ENCODE results near the gene ROS1.

The ROS1 gene

DNA sequence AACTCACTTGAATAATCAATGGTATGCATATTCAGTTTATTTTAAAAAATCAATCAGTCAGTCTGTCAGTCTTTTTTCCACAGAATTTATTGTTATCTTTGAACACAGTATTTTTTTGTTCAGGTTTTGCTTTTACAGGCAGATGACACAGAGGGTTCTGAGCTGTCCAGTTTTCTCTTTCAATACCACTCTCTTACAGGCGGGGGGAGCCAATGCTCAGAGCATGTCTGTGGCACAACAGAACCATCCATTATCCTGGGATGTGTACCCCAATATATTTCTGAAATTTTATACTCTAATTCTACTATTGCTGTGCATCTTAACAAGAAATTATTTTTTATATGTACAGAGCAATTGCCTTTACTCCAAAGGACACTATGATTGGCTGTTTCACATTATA, 21.2 kb downstream of the ROS1 start:
- H3K4me3 ChIP-seq (ENCODE audit: low read length in 2 of 2) = no peak overlapping the region
- H3K9ac ChIP-seq (ENCODE audit: low read depth in 1 of 2, low read length in 2 of 2) = no peak overlapping the region
- H3K27me3 ChIP-seq (ENCODE audit: control insufficient read depth in 2 of 2, insufficient read depth in 2 of 2, low read length in 2 of 2) = no peaks in the 10 kb centered on the region
- H3K9me3 ChIP-seq (ENCODE audit: control insufficient read depth in 2 of 2, low read length in 2 of 2) = no peaks in the 10 kb centered on the region
- no peak overlapping the region for H3K27ac ChIP-seq (ENCODE audit: low read depth in 2 of 2, low read length in 2 of 2)
- no peaks in the 10 kb centered on the region for H3K36me3 ChIP-seq (ENCODE audit: control insufficient read depth in 2 of 2, insufficient read depth in 2 of 2, low read length in 2 of 2)
- H3K4me1 ChIP-seq (ENCODE audit: control insufficient read depth in 2 of 2, insufficient read depth in 2 of 2, low read length in 2 of 2) = no peaks in the 10 kb centered on the region

DNA sequence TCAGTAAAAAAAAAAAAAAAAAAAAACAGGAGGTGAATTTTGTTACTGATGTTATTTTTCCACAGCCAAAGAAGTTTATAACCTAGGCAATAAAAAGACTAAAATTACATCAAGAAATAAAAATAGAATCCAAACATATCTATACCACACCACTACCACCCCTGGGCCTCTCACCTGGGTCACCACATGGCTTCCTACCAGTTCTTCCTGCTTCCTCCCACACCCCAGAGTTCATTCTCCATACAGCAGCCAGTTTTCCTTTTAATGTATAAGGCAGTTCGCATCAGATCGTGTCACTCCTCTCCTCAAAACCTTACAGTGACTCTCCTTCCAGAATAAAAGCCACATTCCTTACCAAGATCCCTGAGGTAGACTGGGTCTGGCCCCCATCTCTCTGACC, 23.9 kb downstream of the ROS1 start:
- H3K27me3 ChIP-seq (ENCODE audit: control insufficient read depth in 2 of 2, insufficient read depth in 2 of 2, low read length in 2 of 2) = no peaks in the 10 kb centered on the region
- no peak overlapping the region for H3K4me3 ChIP-seq (ENCODE audit: low read length in 2 of 2)
- no peak overlapping the region for H3K9ac ChIP-seq (ENCODE audit: low read depth in 1 of 2, low read length in 2 of 2)
- no peak overlapping the region for H3K27ac ChIP-seq (ENCODE audit: low read depth in 2 of 2, low read length in 2 of 2)
- no peaks in the 10 kb centered on the region for H3K4me1 ChIP-seq (ENCODE audit: control insufficient read depth in 2 of 2, insufficient read depth in 2 of 2, low read length in 2 of 2)
- H3K9me3 ChIP-seq (ENCODE audit: control insufficient read depth in 2 of 2, low read length in 2 of 2) = no peaks in the 10 kb centered on the region
- H3K36me3 ChIP-seq (ENCODE audit: control insufficient read depth in 2 of 2, insufficient read depth in 2 of 2, low read length in 2 of 2) = no peaks in the 10 kb centered on the region

DNA sequence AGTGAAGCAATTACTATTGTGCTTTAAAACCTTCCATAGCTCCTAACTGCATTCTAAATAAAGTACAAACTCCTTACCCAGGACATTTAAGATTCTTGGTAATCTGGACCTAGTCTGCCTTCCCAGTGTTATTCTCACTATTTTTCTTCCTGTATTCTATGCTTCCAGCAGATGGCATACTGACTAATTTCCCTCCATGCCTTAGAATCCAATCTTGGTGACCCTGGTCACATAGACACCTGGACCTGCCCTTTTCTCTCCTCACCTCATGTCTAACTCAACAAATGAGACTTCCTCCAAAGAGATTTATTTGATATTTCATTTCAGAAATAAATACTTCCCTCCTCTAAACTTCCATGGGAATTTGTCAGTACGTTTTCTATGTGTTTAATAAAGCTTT, 25.8 kb downstream of the ROS1 start:
- Histone ChIP-seq H3K27ac (ENCODE audit: low read depth in 2 of 2, low read length in 2 of 2) (no peak overlapping the region), H3K36me3 (ENCODE audit: control insufficient read depth in 2 of 2, insufficient read depth in 2 of 2, low read length in 2 of 2) (no peaks in the 10 kb centered on the region), H3K9me3 (ENCODE audit: control insufficient read depth in 2 of 2, low read length in 2 of 2) (no peaks in the 10 kb centered on the region), H3K9ac (ENCODE audit: low read depth in 1 of 2, low read length in 2 of 2) (no peak overlapping the region), H3K4me3 (ENCODE audit: low read length in 2 of 2) (no peak overlapping the region), H3K27me3 (ENCODE audit: control insufficient read depth in 2 of 2, insufficient read depth in 2 of 2, low read length in 2 of 2) (no peaks in the 10 kb centered on the region), H3K4me1 (ENCODE audit: control insufficient read depth in 2 of 2, insufficient read depth in 2 of 2, low read length in 2 of 2) (no peaks in the 10 kb centered on the region)

DNA sequence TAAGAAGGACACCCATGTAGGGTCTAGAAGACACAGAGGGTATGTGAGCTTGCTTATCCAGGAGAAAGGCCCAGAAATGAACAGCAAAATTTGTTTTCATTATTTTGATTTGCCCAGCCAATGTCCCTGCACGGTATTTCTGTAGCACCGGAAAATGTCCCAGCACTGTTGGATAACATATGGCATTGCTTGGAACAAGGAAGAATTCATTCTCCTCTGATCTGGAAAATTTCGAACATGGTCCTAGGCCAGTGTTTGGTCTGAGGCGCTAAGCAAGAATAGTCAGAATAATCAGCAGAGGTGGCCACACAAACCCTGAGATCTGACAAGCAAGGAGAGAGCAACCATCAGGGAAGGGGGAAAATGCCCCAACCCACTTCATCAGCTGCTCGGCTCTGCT, 26.6 kb downstream of the ROS1 start:
- H3K4me3 ChIP-seq (ENCODE audit: low read length in 2 of 2) = no peak overlapping the region
- H3K9me3 ChIP-seq (ENCODE audit: control insufficient read depth in 2 of 2, low read length in 2 of 2) = no peaks in the 10 kb centered on the region
- no peak overlapping the region for H3K27ac ChIP-seq (ENCODE audit: low read depth in 2 of 2, low read length in 2 of 2)
- H3K4me1 ChIP-seq (ENCODE audit: control insufficient read depth in 2 of 2, insufficient read depth in 2 of 2, low read length in 2 of 2) = no peaks in the 10 kb centered on the region
- H3K9ac ChIP-seq (ENCODE audit: low read depth in 1 of 2, low read length in 2 of 2) = no peak overlapping the region
- no peaks in the 10 kb centered on the region for H3K36me3 ChIP-seq (ENCODE audit: control insufficient read depth in 2 of 2, insufficient read depth in 2 of 2, low read length in 2 of 2)
- H3K27me3 ChIP-seq (ENCODE audit: control insufficient read depth in 2 of 2, insufficient read depth in 2 of 2, low read length in 2 of 2) = no peaks in the 10 kb centered on the region

DNA sequence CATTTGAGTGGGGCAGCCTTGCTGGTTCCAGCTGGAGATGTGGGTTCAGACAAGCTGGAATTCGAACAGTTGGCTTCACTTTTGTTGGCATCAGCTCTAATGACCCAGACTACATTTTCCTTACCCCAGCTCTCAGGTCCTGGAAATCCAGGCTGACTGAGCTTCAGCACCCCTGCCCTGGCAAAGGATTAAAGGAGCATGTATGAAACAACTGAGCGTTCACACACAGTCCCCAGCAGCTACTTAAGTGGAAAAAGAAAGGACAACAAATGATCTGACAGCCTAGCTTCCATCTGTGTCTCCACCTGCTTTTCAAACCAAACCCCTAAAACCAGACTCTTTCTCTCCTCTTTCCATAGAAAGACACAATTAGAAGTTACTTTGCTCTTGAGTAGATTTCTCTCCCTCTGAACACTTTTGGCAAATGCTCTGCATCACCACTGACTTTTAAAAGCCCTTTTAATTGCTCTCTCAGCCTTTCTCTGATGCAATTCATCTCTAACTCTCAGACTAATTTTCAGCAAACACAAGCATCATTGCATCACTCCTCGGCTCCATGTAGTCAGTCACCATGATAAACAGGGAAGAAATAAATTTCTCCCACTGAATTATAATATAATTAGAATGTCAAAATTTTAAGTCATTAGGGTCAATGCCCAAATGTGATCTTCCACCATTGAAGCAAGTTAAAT, 28.1 kb downstream of the ROS1 start:
- Histone ChIP-seq H3K27ac (ENCODE audit: low read depth in 2 of 2, low read length in 2 of 2) (no peak overlapping the region), H3K9ac (ENCODE audit: low read depth in 1 of 2, low read length in 2 of 2) (no peak overlapping the region), H3K36me3 (ENCODE audit: control insufficient read depth in 2 of 2, insufficient read depth in 2 of 2, low read length in 2 of 2) (no peaks in the 10 kb centered on the region), H3K27me3 (ENCODE audit: control insufficient read depth in 2 of 2, insufficient read depth in 2 of 2, low read length in 2 of 2) (no peaks in the 10 kb centered on the region), H3K9me3 (ENCODE audit: control insufficient read depth in 2 of 2, low read length in 2 of 2) (no peaks in the 10 kb centered on the region), H3K4me1 (ENCODE audit: control insufficient read depth in 2 of 2, insufficient read depth in 2 of 2, low read length in 2 of 2) (no peaks in the 10 kb centered on the region), H3K4me3 (ENCODE audit: low read length in 2 of 2) (no peak overlapping the region)

DNA sequence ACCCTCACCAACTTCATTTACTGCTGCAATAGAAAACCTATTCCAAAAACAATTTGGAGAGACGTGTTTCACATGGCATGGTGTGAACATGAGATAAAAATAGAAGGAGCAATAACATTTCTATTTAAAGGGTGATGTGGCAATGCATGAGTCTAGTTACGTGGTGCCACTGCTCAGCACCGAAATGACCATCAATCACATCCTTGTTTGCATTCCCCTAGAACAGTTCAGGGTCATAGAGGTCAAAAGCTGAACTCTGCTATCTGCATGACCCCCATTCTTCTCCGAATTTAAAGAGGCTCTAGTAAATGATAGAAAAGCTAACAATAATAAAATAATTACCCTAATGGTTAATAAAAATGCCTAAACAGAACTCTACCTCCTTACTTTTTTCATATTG, 29.5 kb downstream of the ROS1 start:
- H3K4me3 ChIP-seq (ENCODE audit: low read length in 2 of 2) = no peak overlapping the region
- no peaks in the 10 kb centered on the region for H3K9me3 ChIP-seq (ENCODE audit: control insufficient read depth in 2 of 2, low read length in 2 of 2)
- H3K4me1 ChIP-seq (ENCODE audit: control insufficient read depth in 2 of 2, insufficient read depth in 2 of 2, low read length in 2 of 2) = no peaks in the 10 kb centered on the region
- no peak overlapping the region for H3K27ac ChIP-seq (ENCODE audit: low read depth in 2 of 2, low read length in 2 of 2)
- H3K9ac ChIP-seq (ENCODE audit: low read depth in 1 of 2, low read length in 2 of 2) = no peak overlapping the region
- H3K36me3 ChIP-seq (ENCODE audit: control insufficient read depth in 2 of 2, insufficient read depth in 2 of 2, low read length in 2 of 2) = no peaks in the 10 kb centered on the region
- no peaks in the 10 kb centered on the region for H3K27me3 ChIP-seq (ENCODE audit: control insufficient read depth in 2 of 2, insufficient read depth in 2 of 2, low read length in 2 of 2)

DNA sequence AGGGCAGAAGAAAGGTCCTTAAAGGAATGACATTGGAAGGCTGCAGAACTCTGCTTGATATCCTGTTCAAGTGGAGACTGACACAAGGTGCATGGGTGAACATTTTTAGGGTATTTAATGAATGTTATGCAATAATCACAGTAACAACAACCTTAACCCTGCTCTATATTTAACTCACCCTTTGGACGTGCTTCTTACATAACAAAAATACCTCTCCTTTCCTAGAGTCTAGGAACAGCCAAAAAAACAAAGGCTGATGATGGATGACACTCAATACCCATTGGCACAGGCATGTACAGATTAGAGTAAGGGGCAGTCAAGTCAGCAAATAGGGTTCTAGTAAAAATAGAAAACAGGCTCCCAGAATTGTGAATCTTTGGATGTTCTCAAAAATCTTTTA, 30.6 kb downstream of the ROS1 start:
- H3K27ac ChIP-seq (ENCODE audit: low read depth in 2 of 2, low read length in 2 of 2) = no peak overlapping the region
- no peak overlapping the region for H3K4me3 ChIP-seq (ENCODE audit: low read length in 2 of 2)
- H3K9me3 ChIP-seq (ENCODE audit: control insufficient read depth in 2 of 2, low read length in 2 of 2) = no peaks in the 10 kb centered on the region
- no peak overlapping the region for H3K9ac ChIP-seq (ENCODE audit: low read depth in 1 of 2, low read length in 2 of 2)
- no peaks in the 10 kb centered on the region for H3K4me1 ChIP-seq (ENCODE audit: control insufficient read depth in 2 of 2, insufficient read depth in 2 of 2, low read length in 2 of 2)
- H3K27me3 ChIP-seq (ENCODE audit: control insufficient read depth in 2 of 2, insufficient read depth in 2 of 2, low read length in 2 of 2) = no peaks in the 10 kb centered on the region
- H3K36me3 ChIP-seq (ENCODE audit: control insufficient read depth in 2 of 2, insufficient read depth in 2 of 2, low read length in 2 of 2) = no peaks in the 10 kb centered on the region

DNA sequence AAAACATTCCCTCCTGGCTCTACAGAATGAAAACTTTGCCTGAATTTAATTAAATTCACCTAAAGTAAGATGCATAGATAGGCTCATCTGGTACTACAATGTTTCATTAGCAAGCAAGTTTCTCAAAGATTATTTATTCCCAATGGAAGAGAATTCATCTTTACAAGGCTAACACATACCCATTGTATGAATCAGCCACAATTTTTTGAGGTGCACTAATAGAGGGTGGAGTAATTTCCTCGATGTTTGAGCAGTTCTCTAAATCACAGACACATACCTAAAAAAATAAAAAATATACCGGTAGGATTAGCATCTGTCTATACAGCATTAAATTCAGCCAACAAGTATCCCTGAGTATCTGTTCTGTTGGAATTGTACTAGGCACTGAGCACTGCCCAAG, 32.7 kb downstream of the ROS1 start:
- Histone ChIP-seq H3K27ac (ENCODE audit: low read depth in 2 of 2, low read length in 2 of 2) (no peak overlapping the region), H3K27me3 (ENCODE audit: control insufficient read depth in 2 of 2, insufficient read depth in 2 of 2, low read length in 2 of 2) (no peaks in the 10 kb centered on the region), H3K9me3 (ENCODE audit: control insufficient read depth in 2 of 2, low read length in 2 of 2) (no peaks in the 10 kb centered on the region), H3K4me3 (ENCODE audit: low read length in 2 of 2) (no peak overlapping the region), H3K36me3 (ENCODE audit: control insufficient read depth in 2 of 2, insufficient read depth in 2 of 2, low read length in 2 of 2) (no peaks in the 10 kb centered on the region), H3K9ac (ENCODE audit: low read depth in 1 of 2, low read length in 2 of 2) (no peak overlapping the region), H3K4me1 (ENCODE audit: control insufficient read depth in 2 of 2, insufficient read depth in 2 of 2, low read length in 2 of 2) (peaks cover 0 to 4% of the 10 kb centered on the region in 2 donors)

DNA sequence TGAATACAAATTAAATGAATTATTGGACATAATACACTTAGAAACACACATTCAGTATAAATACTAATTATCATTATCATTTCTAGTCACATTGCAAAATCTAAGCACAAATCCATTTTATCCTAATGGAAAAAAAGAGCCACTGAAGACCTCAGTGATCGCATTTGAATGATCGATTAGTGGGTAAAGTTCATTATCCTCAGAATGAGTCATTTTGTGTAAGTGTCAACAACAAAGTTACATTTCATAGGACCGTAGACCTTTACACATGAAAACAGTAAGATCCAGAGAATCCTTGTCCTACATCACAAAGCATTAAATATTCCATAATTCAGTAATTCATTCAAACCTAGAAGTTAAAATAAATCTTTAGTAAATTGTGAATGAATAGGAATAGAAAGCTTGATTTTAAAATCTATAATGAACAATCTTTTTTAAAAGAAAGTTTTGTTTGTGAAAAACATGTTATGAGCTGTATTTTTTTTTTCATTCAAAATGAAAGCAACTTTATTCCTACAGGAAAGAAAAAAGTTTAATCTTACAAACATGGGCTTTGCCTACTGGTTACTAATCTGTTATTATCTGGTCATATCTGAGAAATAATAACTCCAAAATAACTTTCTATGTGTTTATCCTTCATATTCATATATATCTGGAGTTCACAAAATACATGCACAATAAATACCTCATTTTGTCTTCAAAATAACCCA, 33.7 kb downstream of the ROS1 start:
- Histone ChIP-seq H3K9me3 (ENCODE audit: control insufficient read depth in 2 of 2, low read length in 2 of 2) (no peaks in the 10 kb centered on the region), H3K27me3 (ENCODE audit: control insufficient read depth in 2 of 2, insufficient read depth in 2 of 2, low read length in 2 of 2) (no peaks in the 10 kb centered on the region), H3K27ac (ENCODE audit: low read depth in 2 of 2, low read length in 2 of 2) (no peak overlapping the region), H3K9ac (ENCODE audit: low read depth in 1 of 2, low read length in 2 of 2) (no peak overlapping the region), H3K4me1 (ENCODE audit: control insufficient read depth in 2 of 2, insufficient read depth in 2 of 2, low read length in 2 of 2) (peaks cover 0 to 4% of the 10 kb centered on the region in 2 donors), H3K4me3 (ENCODE audit: low read length in 2 of 2) (no peak overlapping the region), H3K36me3 (ENCODE audit: control insufficient read depth in 2 of 2, insufficient read depth in 2 of 2, low read length in 2 of 2) (no peaks in the 10 kb centered on the region)

DNA sequence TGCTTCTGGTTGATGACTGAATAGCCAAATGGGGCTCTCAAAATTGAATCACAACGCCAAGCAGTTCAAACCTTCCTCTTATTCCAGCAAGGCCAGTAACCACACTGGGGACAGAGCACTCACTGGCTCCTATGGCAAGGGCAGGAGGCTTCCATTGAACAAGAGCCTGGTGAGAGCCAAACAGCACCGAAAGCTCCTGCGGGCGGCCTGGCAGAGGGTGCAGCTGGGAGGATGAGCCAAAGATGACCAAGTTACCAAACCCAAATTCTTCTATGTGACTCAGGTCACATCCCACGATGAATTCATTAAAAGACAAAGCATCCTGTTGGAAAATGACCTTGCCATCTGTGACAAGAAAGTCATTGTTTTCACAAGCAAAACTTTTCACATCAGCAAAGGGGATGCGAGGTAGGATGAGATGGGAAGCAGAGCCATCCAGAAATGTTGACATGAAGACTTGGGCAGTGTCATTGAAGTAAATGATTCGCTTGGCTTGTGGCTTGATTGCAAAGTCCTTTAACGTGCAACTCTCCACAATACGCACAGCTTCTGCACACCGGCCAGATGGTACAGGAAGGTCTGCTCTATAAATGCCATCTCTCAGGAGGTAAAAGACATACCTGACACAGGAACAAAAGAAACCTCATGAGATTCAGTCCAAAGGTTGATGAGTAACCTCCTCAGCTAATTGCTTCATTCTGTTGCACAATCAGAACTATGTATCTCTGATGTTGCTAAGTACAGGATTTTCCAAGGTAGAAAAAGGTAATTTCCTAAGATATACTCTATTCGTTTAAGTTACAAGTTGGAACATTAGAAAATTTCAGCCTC, 36.3 kb downstream of the ROS1 start:
- H3K27me3 ChIP-seq (ENCODE audit: control insufficient read depth in 2 of 2, insufficient read depth in 2 of 2, low read length in 2 of 2) = no peaks in the 10 kb centered on the region
- H3K4me1 ChIP-seq (ENCODE audit: control insufficient read depth in 2 of 2, insufficient read depth in 2 of 2, low read length in 2 of 2) = peaks cover 0 to 4% of the 10 kb centered on the region in 2 donors
- no peak overlapping the region for H3K9ac ChIP-seq (ENCODE audit: low read depth in 1 of 2, low read length in 2 of 2)
- H3K4me3 ChIP-seq (ENCODE audit: low read length in 2 of 2) = no peak overlapping the region
- no peaks in the 10 kb centered on the region for H3K9me3 ChIP-seq (ENCODE audit: control insufficient read depth in 2 of 2, low read length in 2 of 2)
- H3K36me3 ChIP-seq (ENCODE audit: control insufficient read depth in 2 of 2, insufficient read depth in 2 of 2, low read length in 2 of 2) = no peaks in the 10 kb centered on the region
- no peak overlapping the region for H3K27ac ChIP-seq (ENCODE audit: low read depth in 2 of 2, low read length in 2 of 2)
